HUES64 (cell line): ENCODE measurements around the gene MTHFR.

Experiments
- H3K27ac ChIP-seq: 2 replicates; pipeline ENCODE4 v1.7.0; 2013; ENCODE audit warnings: low read depth, low read length, inconsistent platforms
- H3K27me3 ChIP-seq: 2 replicates; pipeline ENCODE4 v1.6.1; 2013; ENCODE audit warnings: mild to moderate bottlenecking, low read length; ENCODE audit not compliant: insufficient read depth
- H3K36me3 ChIP-seq: 2 replicates; pipeline ENCODE4 v1.6.1; 2013; ENCODE audit warnings: mild to moderate bottlenecking, low read length; ENCODE audit not compliant: insufficient read depth
- H3K4me1 ChIP-seq: 2 replicates; pipeline ENCODE4 v1.6.1; 2013; ENCODE audit warnings: mild to moderate bottlenecking, low read length, moderate library complexity; ENCODE audit not compliant: insufficient read depth
- H3K4me3 ChIP-seq: 2 replicates; pipeline ENCODE4 v1.5.1; 2013; ENCODE audit warnings: mild to moderate bottlenecking, low read length, moderate library complexity
- H3K9ac ChIP-seq: 2 replicates; pipeline ENCODE4 v1.6.1; 2013; ENCODE audit warnings: mild to moderate bottlenecking, low read depth, low read length
- H3K9me3 ChIP-seq: 2 replicates; pipeline ENCODE4 v1.6.1; 2013; ENCODE audit warnings: low read depth, low read length; ENCODE audit not compliant: insufficient read depth
- WGBS: fragments of 150-250, 120-280 bp; methylation state at CpG from one replicate; pipeline ENCODE4 v1.1.7; 2013; ENCODE audit warnings: missing lambda C conversion rate; 5-methylcytosine and 5-hydroxymethylcytosine counted together

Gene MTHFR

GRCh38 chr1:11841245-11842153 is 35.7 kb upstream of the MTHFR start:
- H3K4me1 ChIP-seq: no peaks in the 10 kb centered on the region
- no peaks in the 10 kb centered on the region for H3K9me3 ChIP-seq
- H3K27me3 ChIP-seq: no peaks in the 10 kb centered on the region
- 92% methylated on average over 17 of the region's 17 CpGs for WGBS
- H3K27ac ChIP-seq: no peak overlapping the region
- H3K9ac ChIP-seq: no peak overlapping the region
- H3K36me3 ChIP-seq: peaks cover 83% of the 10 kb centered on the region
- H3K4me3 ChIP-seq: no peak overlapping the region

- 95% methylated on average over 20 of the region's 20 CpGs for WGBS
- no peak overlapping the region for H3K27ac ChIP-seq
Observed at GRCh38 chr1:11839727-11840705, 34.3 kb upstream of the MTHFR start.

GRCh38 chr1:11838349-11839272 is 32.8 kb upstream of the MTHFR start:
- Histone ChIP-seq H3K9me3 (no peaks in the 10 kb centered on the region), H3K36me3 (peaks cover 93% of the 10 kb centered on the region), H3K4me1 (no peaks in the 10 kb centered on the region), H3K27ac (no peak overlapping the region), H3K27me3 (no peaks in the 10 kb centered on the region), H3K9ac (no peak overlapping the region), H3K4me3 (no peak overlapping the region)
- 77% methylated on average over 40 of the region's 40 CpGs for WGBS

More at GRCh38 chr1:11839727-11840705, 34.3 kb upstream of the MTHFR start:
- no peaks in the 10 kb centered on the region for H3K9me3 ChIP-seq
- no peaks in the 10 kb centered on the region for H3K4me1 ChIP-seq
- H3K9ac ChIP-seq: no peak overlapping the region
- H3K36me3 ChIP-seq: peaks cover 93% of the 10 kb centered on the region
- H3K27me3 ChIP-seq: no peaks in the 10 kb centered on the region
- no peak overlapping the region for H3K4me3 ChIP-seq

GRCh38 chr1:11837767-11838348 is 32.1 kb upstream of the MTHFR start:
- H3K4me3 ChIP-seq: no peak overlapping the region
- no peaks in the 10 kb centered on the region for H3K9me3 ChIP-seq
- no peaks in the 10 kb centered on the region for H3K27me3 ChIP-seq
- no peak overlapping the region for H3K9ac ChIP-seq
- no peak overlapping the region for H3K27ac ChIP-seq
- no peaks in the 10 kb centered on the region for H3K4me1 ChIP-seq
- peaks cover 99% of the 10 kb centered on the region for H3K36me3 ChIP-seq
- 95% methylated on average over 11 of the region's 11 CpGs for WGBS

GRCh38 chr1:11836955-11837766 is 31.4 kb upstream of the MTHFR start:
- WGBS: 95% methylated on average over 36 of the region's 36 CpGs
- Histone ChIP-seq H3K27ac (no peak overlapping the region), H3K36me3 (peaks cover 99% of the 10 kb centered on the region), H3K27me3 (no peaks in the 10 kb centered on the region), H3K9me3 (no peaks in the 10 kb centered on the region), H3K9ac (no peak overlapping the region), H3K4me1 (no peaks in the 10 kb centered on the region), H3K4me3 (no peak overlapping the region)

GRCh38 chr1:11835441-11836225 is 29.9 kb upstream of the MTHFR start:
- Histone ChIP-seq H3K4me1 (no peaks in the 10 kb centered on the region), H3K27ac (no peak overlapping the region), H3K36me3 (peaks cover 97% of the 10 kb centered on the region), H3K27me3 (no peaks in the 10 kb centered on the region), H3K9me3 (no peaks in the 10 kb centered on the region), H3K9ac (no peak overlapping the region), H3K4me3 (no peak overlapping the region)
- WGBS: 96% methylated on average over 28 of the region's 28 CpGs

GRCh38 chr1:11833900-11834299 is 28.1 kb upstream of the MTHFR start:
- Histone ChIP-seq H3K4me1 (no peaks in the 10 kb centered on the region), H3K4me3 (no peak overlapping the region), H3K27ac (no peak overlapping the region), H3K36me3 (peaks cover 97% of the 10 kb centered on the region), H3K9me3 (no peaks in the 10 kb centered on the region), H3K9ac (no peak overlapping the region), H3K27me3 (no peaks in the 10 kb centered on the region)
- 96% methylated on average over 13 of the region's 13 CpGs for WGBS

- Histone ChIP-seq H3K36me3 (peaks cover 98% of the 10 kb centered on the region), H3K27me3 (no peaks in the 10 kb centered on the region), H3K27ac (no peak overlapping the region), H3K4me1 (no peaks in the 10 kb centered on the region), H3K9ac (no peak overlapping the region), H3K9me3 (no peaks in the 10 kb centered on the region), H3K4me3 (no peak overlapping the region)
- WGBS: 97% methylated on average over 8 of the region's 8 CpGs
Observed at GRCh38 chr1:11833497-11833896, 27.7 kb upstream of the MTHFR start.

- H3K9ac ChIP-seq: no peak overlapping the region
- H3K27me3 ChIP-seq: no peaks in the 10 kb centered on the region
- H3K27ac ChIP-seq: no peak overlapping the region
- peaks cover 97% of the 10 kb centered on the region for H3K36me3 ChIP-seq
- no peak overlapping the region for H3K4me3 ChIP-seq
- no peaks in the 10 kb centered on the region for H3K4me1 ChIP-seq
- H3K9me3 ChIP-seq: no peaks in the 10 kb centered on the region
- 92% methylated on average over 8 of the region's 9 CpGs for WGBS
Observed at GRCh38 chr1:11831945-11832725, 26.4 kb upstream of the MTHFR start.
